Neural cell (in vitro differentiated cells): ENCODE results near the gene MED22. TPM values are rescaled to one million over a fixed set of nuclear protein-coding genes. Genes with fewer than 3 reads are reported as not detected.
"Not testable (repeated sequence)": the region's sequence is repeated elsewhere in the genome, so short reads cannot be mapped to it uniquely, and the experiment has no call there.

Experiments used
- H2AFZ ChIP-seq: fragments of 200-600, 300-800 bp; sonication (generic), shearing (Covaris generic); 2 replicates; pipeline ENCODE4 v1.6.0; 2014; ENCODE audit warnings: low read depth, mild to moderate bottlenecking, antibody characterized with exemption, low read length, moderate library complexity
- H3F3A ChIP-seq: fragments of 200-600 bp; shearing (Covaris generic); 2 replicates; pipeline ENCODE4 v1.6.1; 2016; ENCODE audit warnings: mild to moderate bottlenecking, moderate library complexity, mixed read lengths, antibody characterized with exemption, low read length; ENCODE audit not compliant: insufficient read depth, poor library complexity, severe bottlenecking
- H3K27ac ChIP-seq: fragments of 200-600, 300-800 bp; sonication (generic), shearing (Covaris generic); 2 replicates; pipeline ENCODE4 v1.5.1; 2014; ENCODE audit warnings: mild to moderate bottlenecking, low read length, moderate library complexity
- H3K27me3 ChIP-seq: fragments of 300-800, 200-600 bp; sonication (generic), shearing (Covaris generic); 2 replicates; pipeline ENCODE4 v1.6.0; 2014; ENCODE audit warnings: mild to moderate bottlenecking, low read depth, low read length, moderate library complexity; ENCODE audit not compliant: insufficient read depth
- H3K36me3 ChIP-seq: fragments of 300-800, 200-600 bp; sonication (generic), shearing (Covaris generic); 2 replicates; pipeline ENCODE4 v1.5.1; 2014; ENCODE audit warnings: mild to moderate bottlenecking, antibody characterized with exemption, low read length, moderate library complexity; ENCODE audit not compliant: insufficient read depth
- H3K4me2 ChIP-seq: fragments of 300-800, 200-600 bp; sonication (generic), shearing (Covaris generic); 2 replicates; pipeline ENCODE4 v1.6.0; 2014; ENCODE audit warnings: mild to moderate bottlenecking, low read length
- H3K4me3 ChIP-seq: fragments of 300-800, 200-600 bp; sonication (generic), shearing (Covaris generic); 2 replicates; pipeline ENCODE4 v1.5.1; 2014; ENCODE audit warnings: mild to moderate bottlenecking, low read length, moderate library complexity
- H3K79me2 ChIP-seq: fragments of 200-600 bp; shearing (Covaris generic); replicated peaks from 2 replicates; pipeline ENCODE4 v1.6.0; 2014; ENCODE audit warnings: mild to moderate bottlenecking, low read length, moderate library complexity; ENCODE audit not compliant: insufficient read depth
- H3K9ac ChIP-seq: fragments of 300-800, 200-600 bp; sonication (generic), shearing (Covaris generic); 2 replicates; pipeline ENCODE4 v1.6.1; 2016; ENCODE audit warnings: mild to moderate bottlenecking, low read length, mixed read lengths
- H3K9me2 ChIP-seq: fragments of 200-600 bp; shearing (Covaris generic); 2 replicates; pipeline ENCODE4 v1.6.1; 2016; ENCODE audit warnings: mild to moderate bottlenecking, low read length, mixed read lengths; ENCODE audit not compliant: insufficient read depth
- H3K9me3 ChIP-seq: fragments of 200-600, 300-800 bp; sonication (generic), shearing (Covaris generic); 2 replicates; pipeline ENCODE4 v1.6.1; 2016; ENCODE audit warnings: mild to moderate bottlenecking, mixed run types, low read length, moderate library complexity, mixed read lengths
- H4K20me1 ChIP-seq: fragments of 200-600 bp; shearing (Covaris generic); 2 replicates; pipeline ENCODE4 v1.6.1; 2016; ENCODE audit warnings: mild to moderate bottlenecking, mixed run types; ENCODE audit not compliant: insufficient read depth
- CTCF ChIP-seq: fragments of 450-650 bp; IDR thresholded peaks from 2 replicates; pipeline ENCODE4 v1.5.1; 2014; ENCODE audit warnings: antibody characterized with exemption, mild to moderate bottlenecking, moderate library complexity; ENCODE audit not compliant: poor library complexity, severe bottlenecking
- EP300 ChIP-seq: fragments of 450-650 bp; conservative IDR thresholded peaks from 2 replicates; pipeline ENCODE4 v1.6.1; 2014; ENCODE audit warnings: antibody characterized with exemption, mild to moderate bottlenecking, moderate library complexity; ENCODE audit not compliant: poor library complexity, severe bottlenecking
- EZH2 ChIP-seq: fragments of 200-600, 300-800 bp; shearing (Covaris generic), sonication (generic); IDR thresholded peaks from 2 replicates; pipeline ENCODE4 v1.6.1; 2014; ENCODE audit warnings: antibody characterized with exemption, low read length, borderline replicate concordance, mild to moderate bottlenecking; ENCODE audit not compliant: insufficient read depth, poor library complexity, severe bottlenecking
- MXI1 ChIP-seq: fragments of 450-650 bp; conservative IDR thresholded peaks from 2 replicates; pipeline ENCODE4 v1.6.1; 2014; ENCODE audit warnings: antibody characterized with exemption, mild to moderate bottlenecking; ENCODE audit not compliant: poor library complexity, severe bottlenecking
- POLR2AphosphoS5 ChIP-seq: IDR thresholded peaks from 2 replicates; pipeline ENCODE4 v1.6.1; 2012
- RAD21 ChIP-seq: fragments of 450-650 bp; conservative IDR thresholded peaks from 2 replicates; pipeline ENCODE4 v1.6.1; 2014; ENCODE audit warnings: antibody characterized with exemption, mild to moderate bottlenecking, moderate library complexity
- REST ChIP-seq: IDR thresholded peaks from 2 replicates; pipeline ENCODE4 v1.6.1; 2012; ENCODE audit warnings: borderline replicate concordance
- SMC3 ChIP-seq: fragments of 450-650 bp; conservative IDR thresholded peaks from 2 replicates; pipeline ENCODE4 v1.6.1; 2014; ENCODE audit warnings: antibody characterized with exemption, mild to moderate bottlenecking, moderate library complexity; ENCODE audit not compliant: poor library complexity
- TAF1 ChIP-seq: IDR thresholded peaks from 2 replicates; pipeline ENCODE4 v1.6.1; 2012; ENCODE audit warnings: low read depth
- polyA plus RNA-seq: library from polyadenylated mRNA; depleted of rRNA; stranded (reverse); fragments of >200 nt; gene quantifications from 2 replicates; pipeline ENCODE4 v1.2.3, GENCODE V29; 2014

Gene MED22
- polyA plus RNA-seq, 1 donor from 2014 or later: 57.5 TPM

GRCh38 chr9:133320421-133320881 lies 27.5 kb downstream of the MED22 start:
- Histone ChIP-seq H3K4me2 (no peak overlapping the region), H3K4me3 (no peak overlapping the region), H3K79me2 (no peaks in the 10 kb centered on the region), H3K27me3 (no peaks in the 10 kb centered on the region), H3K36me3 (no peaks in the 10 kb centered on the region), H3F3A (no peaks in the 10 kb centered on the region), H3K9me2 (no peaks in the 10 kb centered on the region), H4K20me1 (no peaks in the 10 kb centered on the region), H3K9ac (no peak overlapping the region), H2AFZ (no peak overlapping the region), H3K9me3 (no peaks in the 10 kb centered on the region), H3K27ac (no peak overlapping the region)
- TF ChIP-seq TAF1 (no peak), REST (no peak), EZH2 (no peak), MXI1 (no peak)

GRCh38 chr9:133317551-133317950 lies 30.4 kb downstream of the MED22 start:
- H3K36me3 ChIP-seq, H4K20me1 ChIP-seq, H3K27me3 ChIP-seq, H3K9me3 ChIP-seq, H3K79me2 ChIP-seq, H3K4me2 ChIP-seq, H3F3A ChIP-seq, H3K4me3 ChIP-seq, H2AFZ ChIP-seq, H3K27ac ChIP-seq, H3K9me2 ChIP-seq, H3K9ac ChIP-seq: not testable (repeated sequence)

GRCh38 chr9:133315997-133316396 lies 31.9 kb downstream of the MED22 start:
- H3K27me3 ChIP-seq: no peaks in the 10 kb centered on the region
- H3K4me2 ChIP-seq: no peak overlapping the region
- no peaks in the 10 kb centered on the region for H3F3A ChIP-seq
- no peaks in the 10 kb centered on the region for H3K9me3 ChIP-seq
- H3K4me3 ChIP-seq: no peak overlapping the region
- H3K79me2 ChIP-seq: no peaks in the 10 kb centered on the region
- no peak for TF ChIP-seq POLR2AphosphoS5
- no peak for TF ChIP-seq SMC3
- TF ChIP-seq RAD21: no peak
- TF ChIP-seq TAF1: no peak
- no peak overlapping the region for H3K9ac ChIP-seq
- no peaks in the 10 kb centered on the region for H3K36me3 ChIP-seq
- no peak overlapping the region for H2AFZ ChIP-seq
- H3K9me2 ChIP-seq: no peaks in the 10 kb centered on the region
- no peaks in the 10 kb centered on the region for H4K20me1 ChIP-seq
- no peak overlapping the region for H3K27ac ChIP-seq

GRCh38 chr9:133309608-133310007 lies 38.3 kb downstream of the MED22 start:
- Histone ChIP-seq H3K4me3 (no peak overlapping the region), H3K9ac (no peak overlapping the region), H3K4me2 (no peak overlapping the region), H3K27me3 (no peaks in the 10 kb centered on the region), H3K9me2 (no peaks in the 10 kb centered on the region), H4K20me1 (no peaks in the 10 kb centered on the region), H3K36me3 (no peaks in the 10 kb centered on the region), H2AFZ (no peak overlapping the region), H3K9me3 (no peaks in the 10 kb centered on the region), H3K27ac (no peak overlapping the region), H3K79me2 (no peaks in the 10 kb centered on the region), H3F3A (no peaks in the 10 kb centered on the region)
- TF ChIP-seq REST: no peak
- no peak for TF ChIP-seq POLR2AphosphoS5
- TF ChIP-seq EP300: no peak
- no peak for TF ChIP-seq MXI1
- TF ChIP-seq RAD21: no peak
- TF ChIP-seq EZH2: no peak
- TF ChIP-seq SMC3: no peak
- TF ChIP-seq CTCF: no peak
- no peak for TF ChIP-seq TAF1
